Measurements from ENCODE around the gene MFNG.

MFNG gene

DNA sequence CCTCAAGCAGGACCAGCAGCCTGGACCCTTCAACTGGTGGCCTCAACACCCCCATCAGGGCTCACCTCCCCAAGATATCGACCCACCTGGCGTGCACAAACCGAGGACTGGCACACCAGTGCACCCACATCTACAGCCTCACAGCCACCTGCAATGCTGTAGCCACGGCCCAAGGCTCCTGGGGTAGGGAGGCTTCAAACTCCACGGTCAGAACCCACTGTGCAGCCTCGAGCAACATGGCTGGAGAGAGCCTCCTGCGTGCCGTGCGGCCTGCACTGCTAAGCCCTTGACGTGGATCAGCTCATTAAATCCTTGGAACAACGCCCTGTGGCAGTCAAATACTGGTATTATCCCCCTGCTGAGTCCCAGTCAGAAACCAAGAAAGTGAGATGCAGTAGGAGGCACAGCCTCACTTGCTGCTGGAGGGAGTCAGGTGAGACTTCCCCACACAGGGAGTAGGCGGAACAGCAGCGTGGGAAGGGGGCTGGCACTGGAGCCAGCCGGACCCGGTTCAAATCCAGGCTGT lies 28.4 kb upstream of the MFNG start:
- peaks cover 19% of the 10 kb centered on the region for H4K20me1 ChIP-seq
- no peak for TF ChIP-seq Cebpa-rat (IDR thresholded peaks at IDR 0.05)
- H3K9me3 ChIP-seq = no peaks in the 10 kb centered on the region
- no peak overlapping the region for H3K4me3 ChIP-seq
- H3K27me3 ChIP-seq = peaks cover 73% of the 10 kb centered on the region
- peaks cover 41% of the 10 kb centered on the region for H3K4me1 ChIP-seq
- H3K4me2 ChIP-seq = no peak overlapping the region
- H3K9ac ChIP-seq = no peak overlapping the region
- H3K36me3 ChIP-seq = no peaks in the 10 kb centered on the region
- H3K27ac ChIP-seq = no peak overlapping the region

GRCh38 chr22:37511395-37512104 lies 25.4 kb upstream of the MFNG start:
- Histone ChIP-seq H3K9ac (no peak overlapping the region), H3K36me3 (no peaks in the 10 kb centered on the region), H3K4me1 (peaks cover 30% of the 10 kb centered on the region), H3K9me3 (no peaks in the 10 kb centered on the region), H3K27ac (no peak overlapping the region), H3K4me3 (no peak overlapping the region), H4K20me1 (peaks cover 8% of the 10 kb centered on the region; the same call in 1 of the 2 replicates), H3K27me3 (peaks cover 42% of the 10 kb centered on the region), H3K4me2 (peak overlapping the region; percentile 7; the same call in 1 of the 2 replicates)
- TF ChIP-seq Cebpa-rat (IDR thresholded peaks at IDR 0.05) = no peak

- Histone ChIP-seq H3K4me2 (peak overlapping the region; percentile 47), H3K9ac (no peak overlapping the region), H3K9me3 (no peaks in the 10 kb centered on the region), H3K27ac (no peak overlapping the region), H3K4me3 (no peak overlapping the region), H3K27me3 (peaks cover 30% of the 10 kb centered on the region), H4K20me1 (no peaks in the 10 kb centered on the region), H3K4me1 (peaks cover 30% of the 10 kb centered on the region), H3K36me3 (no peaks in the 10 kb centered on the region)
- no peak for TF ChIP-seq Cebpa-rat (IDR thresholded peaks at IDR 0.05)
These were observed 23.9 kb upstream of the MFNG start for GRCh38 chr22:37510091-37510490.

DNA sequence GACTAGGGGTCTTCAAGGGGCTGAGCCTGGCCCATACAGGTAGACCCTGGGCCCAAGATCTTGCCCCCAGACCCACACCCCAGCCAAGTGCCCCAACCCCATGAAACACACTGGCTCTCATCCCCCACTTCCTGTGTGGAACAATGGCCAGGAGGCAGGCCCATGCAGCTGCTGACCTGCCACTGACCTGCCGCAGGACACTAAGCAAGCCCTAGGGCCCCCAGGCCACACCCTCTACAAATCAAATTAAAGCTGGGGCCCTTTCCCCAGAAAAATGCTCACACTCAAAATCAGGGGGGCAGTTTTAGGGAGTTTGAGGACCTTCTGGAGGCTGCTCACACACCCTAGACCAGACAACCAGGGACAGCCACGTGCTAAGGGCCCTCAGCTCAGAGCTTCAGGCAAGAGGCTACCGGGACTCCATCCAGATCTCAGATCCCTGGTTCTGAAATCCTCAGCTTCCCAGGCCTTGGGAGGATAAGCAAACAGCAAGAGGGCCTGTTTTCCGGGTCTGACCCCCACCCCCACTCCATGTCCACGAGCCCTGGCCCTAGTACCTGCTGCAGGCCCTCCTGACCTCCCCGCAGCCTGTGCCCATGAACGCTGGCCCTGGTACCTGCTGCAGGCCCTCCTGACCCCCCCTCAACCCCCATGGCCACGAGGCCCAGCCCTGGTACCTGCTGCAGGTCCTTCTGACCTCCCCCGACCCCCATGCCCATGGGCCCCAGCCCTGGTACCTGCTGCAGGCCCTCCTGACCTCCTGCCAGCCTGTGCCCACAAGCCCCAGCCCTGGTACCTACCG lies 23.1 kb upstream of the MFNG start:
- H4K20me1 ChIP-seq = no peaks in the 10 kb centered on the region
- no peak overlapping the region for H3K4me2 ChIP-seq
- no peaks in the 10 kb centered on the region for H3K9me3 ChIP-seq
- no peak overlapping the region for H3K27ac ChIP-seq
- H3K9ac ChIP-seq = no peak overlapping the region
- H3K27me3 ChIP-seq = peaks cover 21% of the 10 kb centered on the region
- no peak overlapping the region for H3K4me3 ChIP-seq
- no peak for TF ChIP-seq Cebpa-rat (IDR thresholded peaks at IDR 0.05)
- H3K36me3 ChIP-seq = no peaks in the 10 kb centered on the region
- H3K4me1 ChIP-seq = peaks cover 30% of the 10 kb centered on the region

DNA sequence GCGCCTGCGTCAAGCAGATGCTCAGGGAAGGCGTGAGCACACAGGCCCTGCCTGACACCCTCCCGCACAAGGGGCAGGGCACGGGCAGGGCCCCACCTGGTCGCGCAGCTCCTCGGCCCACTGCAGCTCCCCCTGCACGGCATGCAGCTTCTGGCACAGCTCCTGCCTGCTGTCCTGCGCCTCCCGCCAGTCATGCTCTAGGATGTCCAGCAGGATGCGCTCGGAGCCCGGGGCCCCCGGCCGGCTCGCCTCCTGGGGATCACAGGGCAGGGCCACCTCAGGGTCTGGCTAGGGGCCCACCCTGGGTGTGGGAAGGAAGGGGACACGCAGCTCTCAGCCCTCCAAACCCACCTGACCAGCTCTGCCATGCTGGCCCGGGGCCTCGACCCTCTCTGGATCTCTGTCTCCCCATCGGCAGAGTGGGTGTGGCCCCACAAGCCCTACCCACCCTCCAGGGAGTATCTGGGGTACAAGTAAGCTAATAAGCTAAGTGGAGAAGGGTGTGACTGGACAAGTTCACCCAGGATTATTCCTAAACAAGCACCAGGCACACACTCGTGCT lies 22.3 kb upstream of the MFNG start:
- no peaks in the 10 kb centered on the region for H4K20me1 ChIP-seq
- H3K9ac ChIP-seq = no peak overlapping the region
- H3K4me3 ChIP-seq = no peak overlapping the region
- no peak overlapping the region for H3K27ac ChIP-seq
- no peaks in the 10 kb centered on the region for H3K36me3 ChIP-seq
- no peak overlapping the region for H3K4me2 ChIP-seq
- H3K4me1 ChIP-seq = peaks cover 30% of the 10 kb centered on the region
- peaks cover 14% of the 10 kb centered on the region for H3K27me3 ChIP-seq
- no peaks in the 10 kb centered on the region for H3K9me3 ChIP-seq
- TF ChIP-seq Cebpa-rat (IDR thresholded peaks at IDR 0.05) = no peak

GRCh38 chr22:37507731-37508130 lies 21.5 kb upstream of the MFNG start:
- Histone ChIP-seq H3K36me3 (no peaks in the 10 kb centered on the region), H3K4me2 (no peak overlapping the region), H3K4me3 (no peak overlapping the region), H4K20me1 (no peaks in the 10 kb centered on the region), H3K27ac (no peak overlapping the region), H3K27me3 (peaks cover 6% of the 10 kb centered on the region; the same call in 1 of the 2 replicates), H3K4me1 (peaks cover 27% of the 10 kb centered on the region), H3K9me3 (no peaks in the 10 kb centered on the region), H3K9ac (no peak overlapping the region)
- TF ChIP-seq Cebpa-rat (IDR thresholded peaks at IDR 0.05) = no peak

GRCh38 chr22:37505989-37506388 lies 19.8 kb upstream of the MFNG start:
- no peak for TF ChIP-seq Cebpa-rat (IDR thresholded peaks at IDR 0.05)
- Histone ChIP-seq H3K4me1 (peaks cover 16% of the 10 kb centered on the region), H3K27me3 (0 out of 2 replicates have a peak, but pooled peaks cover 3% of the 10 kb centered on the region), H4K20me1 (no peaks in the 10 kb centered on the region), H3K27ac (no peak overlapping the region), H3K36me3 (no peaks in the 10 kb centered on the region), H3K9me3 (no peaks in the 10 kb centered on the region), H3K4me2 (no peak overlapping the region), H3K9ac (no peak overlapping the region), H3K4me3 (no peak overlapping the region)

DNA sequence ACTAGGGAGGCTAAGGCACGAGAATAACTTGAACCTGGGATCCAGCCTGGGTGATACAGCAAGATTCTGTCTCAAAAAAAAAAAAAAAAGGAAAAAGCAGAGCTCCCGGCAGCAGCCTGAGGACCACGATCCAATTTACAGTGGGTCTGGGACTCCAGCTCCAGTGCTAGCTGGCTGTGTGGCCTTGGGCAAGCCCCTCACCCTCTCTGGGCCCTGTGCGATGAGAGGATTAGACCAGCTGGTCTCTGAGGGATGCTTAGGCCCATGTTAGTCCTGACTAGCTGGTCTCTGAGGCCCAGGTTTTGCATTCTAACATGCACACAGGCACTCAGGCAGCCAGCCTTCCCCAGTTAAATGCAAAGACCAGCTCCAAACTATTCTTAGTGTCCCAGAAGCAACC lies 19.4 kb upstream of the MFNG start:
- no peak for TF ChIP-seq Cebpa-rat (IDR thresholded peaks at IDR 0.05)
- no peaks in the 10 kb centered on the region for H4K20me1 ChIP-seq
- H3K27ac ChIP-seq = no peak overlapping the region
- H3K36me3 ChIP-seq = no peaks in the 10 kb centered on the region
- H3K4me3 ChIP-seq = no peak overlapping the region
- H3K4me2 ChIP-seq = no peak overlapping the region
- no peaks in the 10 kb centered on the region for H3K9me3 ChIP-seq
- H3K9ac ChIP-seq = no peak overlapping the region
- peaks cover 12% of the 10 kb centered on the region for H3K4me1 ChIP-seq
- 0 out of 2 replicates have a peak, but pooled peaks cover 1% of the 10 kb centered on the region for H3K27me3 ChIP-seq

DNA sequence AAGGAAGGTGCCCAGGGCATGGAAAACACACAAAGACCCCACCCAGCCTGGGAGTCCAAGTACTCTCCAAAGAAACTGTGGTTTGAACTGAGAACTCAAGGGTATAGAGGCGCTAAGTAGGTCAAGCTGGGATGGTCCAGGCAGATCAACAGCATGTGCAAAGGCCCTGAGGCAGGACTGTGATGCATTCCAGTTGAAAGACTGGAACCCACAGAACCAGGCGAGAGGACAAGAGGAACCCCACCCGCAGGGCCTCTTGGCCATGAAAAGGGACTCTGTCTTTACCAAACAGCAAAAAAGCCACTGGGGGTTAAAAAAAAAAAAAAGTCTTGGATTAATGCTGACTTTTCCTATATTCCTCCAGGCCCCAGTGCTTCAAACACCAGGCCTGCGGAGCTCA lies 18.8 kb upstream of the MFNG start:
- H3K9ac ChIP-seq = no peak overlapping the region
- H3K9me3 ChIP-seq = no peaks in the 10 kb centered on the region
- H3K27ac ChIP-seq = no peak overlapping the region
- H3K4me2 ChIP-seq = no peak overlapping the region
- no peaks in the 10 kb centered on the region for H3K36me3 ChIP-seq
- peaks cover 8% of the 10 kb centered on the region for H3K4me1 ChIP-seq
- H3K4me3 ChIP-seq = no peak overlapping the region
- H4K20me1 ChIP-seq = no peaks in the 10 kb centered on the region
- TF ChIP-seq Cebpa-rat (IDR thresholded peaks at IDR 0.05) = no peak
- H3K27me3 ChIP-seq = no peaks in the 10 kb centered on the region

DNA sequence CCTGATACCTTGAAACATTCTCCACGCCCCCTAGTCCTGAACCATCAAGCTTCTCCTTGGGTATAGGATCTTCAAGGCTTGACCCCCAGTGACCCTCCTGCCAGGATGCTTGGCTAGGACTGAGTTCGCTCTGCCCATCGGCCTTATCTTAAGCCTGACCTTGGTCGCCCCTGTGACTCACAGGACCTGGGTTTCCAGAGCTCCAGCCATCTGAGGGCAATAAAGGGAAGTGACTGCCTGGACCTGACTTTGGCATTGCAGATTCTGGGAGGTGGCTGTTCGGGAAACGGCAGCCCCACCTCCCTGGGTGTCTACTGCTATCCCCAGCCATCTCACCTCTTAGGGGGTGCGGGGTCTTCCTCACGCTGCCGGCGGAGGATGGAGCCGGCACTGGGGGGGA lies 17.7 kb upstream of the MFNG start:
- no peak overlapping the region for H3K27ac ChIP-seq
- H3K4me2 ChIP-seq = no peak overlapping the region
- peaks cover 13% of the 10 kb centered on the region for H3K4me1 ChIP-seq
- H3K27me3 ChIP-seq = no peaks in the 10 kb centered on the region
- no peak overlapping the region for H3K9ac ChIP-seq
- no peaks in the 10 kb centered on the region for H3K9me3 ChIP-seq
- H3K4me3 ChIP-seq = no peak overlapping the region
- TF ChIP-seq Cebpa-rat (IDR thresholded peaks at IDR 0.05) = no peak
- H4K20me1 ChIP-seq = no peaks in the 10 kb centered on the region
- no peaks in the 10 kb centered on the region for H3K36me3 ChIP-seq
